HG02588 (cell line): ENCODE data around the gene GDPD4.
"Not testable (repeated sequence)": the region's sequence is repeated elsewhere in the genome, so short reads cannot be mapped to it uniquely, and the experiment has no call there.

Experiments
- ATAC-seq: cut with Tn5 transposase; IDR thresholded peaks from one replicate; pipeline ENCODE4 v1.9.1; 2021; ENCODE audit warnings: mild to moderate bottlenecking, moderate library complexity; ENCODE audit not compliant: unreplicated experiment

GDPD4 gene

GRCh38 chr11:77301510-77301909, at the start of gene GDPD4:
Gene GDPD4, minus strand, starts transcription at chr11:77301686. Its CDS starts 16,549 bp downstream, at chr11:77285137.
- ATAC-seq = no peak

GRCh38 chr11:77347948-77348347, 46.5 kb upstream of the GDPD4 start:
- no peak for ATAC-seq

GRCh38 chr11:77346906-77347603, 45.6 kb upstream of the GDPD4 start:
- no peak for ATAC-seq

- no peak for ATAC-seq
Observed at GRCh38 chr11:77345621-77346020, 44.1 kb upstream of the GDPD4 start.

GRCh38 chr11:77340501-77340900, 39.0 kb upstream of the GDPD4 start:
- ATAC-seq = no peak

- no peak for ATAC-seq
Observed at GRCh38 chr11:77332259-77332658, 30.8 kb upstream of the GDPD4 start.

DNA sequence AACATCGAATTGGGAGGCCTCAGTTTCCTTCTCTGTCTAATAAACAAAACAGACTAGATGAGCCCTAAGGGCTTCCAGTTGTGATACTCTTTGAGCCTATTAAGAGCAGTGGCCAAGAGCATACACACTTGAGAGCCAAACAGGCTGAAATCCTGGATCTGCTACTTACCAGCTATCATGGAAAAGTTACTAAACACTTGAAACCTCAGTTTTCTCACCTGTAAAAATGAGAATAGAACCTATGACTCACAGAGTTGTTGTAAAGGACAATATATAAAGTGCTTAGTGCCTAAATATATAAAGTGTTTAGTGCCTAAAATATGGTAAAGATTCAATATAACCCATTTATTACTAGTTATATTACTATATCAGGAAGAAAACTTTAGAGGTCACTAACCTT, 23.7 kb upstream of the GDPD4 start:
- no peak for ATAC-seq

- ATAC-seq = no peak
Observed at GRCh38 chr11:77324508-77324907, 23.0 kb upstream of the GDPD4 start.

DNA sequence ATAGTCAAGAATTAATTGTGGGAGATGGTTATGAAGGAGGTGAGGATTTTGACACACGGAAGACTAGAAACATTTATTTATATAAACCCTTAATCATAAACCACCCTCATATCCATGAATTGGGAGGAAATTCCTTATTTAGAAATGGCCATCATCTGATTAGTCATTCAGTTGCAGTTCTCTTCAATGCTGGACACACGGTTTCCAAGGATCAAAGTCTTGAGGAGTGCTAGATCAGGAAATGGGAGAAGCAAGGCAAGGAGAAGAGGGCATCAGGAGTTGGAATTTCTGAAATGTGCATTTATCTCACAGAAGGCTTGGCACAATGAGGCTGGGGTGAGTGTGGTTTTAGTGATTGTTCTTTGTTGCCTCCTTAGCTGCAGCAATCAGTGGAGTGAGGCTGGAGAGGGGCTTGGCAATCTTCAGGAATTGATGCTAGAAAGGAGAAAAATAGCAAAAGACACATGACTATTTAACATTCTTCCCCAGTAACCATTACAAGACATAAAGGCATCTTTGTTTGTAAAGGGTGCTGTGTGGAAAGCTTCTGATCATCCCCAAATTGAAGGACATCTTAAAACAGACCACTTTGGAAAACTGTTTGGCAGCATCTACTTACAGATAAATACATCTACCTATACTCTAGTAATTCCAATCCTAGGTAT, 21.6 kb upstream of the GDPD4 start:
- no peak for ATAC-seq

- no peak for ATAC-seq
Observed at GRCh38 chr11:77322506-77322905, 21.0 kb upstream of the GDPD4 start.

DNA sequence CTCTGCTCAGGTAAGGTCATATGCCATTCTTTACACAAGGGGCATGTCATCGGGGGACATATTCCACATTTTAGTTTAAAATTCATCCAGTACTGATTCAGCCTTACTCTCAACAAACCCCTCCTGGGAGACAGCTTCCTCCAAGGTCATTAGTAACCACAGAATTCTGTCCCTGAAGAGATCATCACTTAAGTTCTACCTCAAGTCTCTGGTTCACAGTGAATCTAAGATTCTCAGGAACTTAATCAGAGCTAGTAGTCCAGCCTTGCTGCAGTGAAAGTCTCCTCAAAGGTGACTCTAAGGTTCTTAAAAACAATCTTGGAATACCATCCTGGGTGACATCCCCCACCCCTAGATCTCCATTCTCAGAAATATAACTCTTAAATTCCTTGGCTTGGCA, 18.9 kb upstream of the GDPD4 start:
- no peak for ATAC-seq

DNA sequence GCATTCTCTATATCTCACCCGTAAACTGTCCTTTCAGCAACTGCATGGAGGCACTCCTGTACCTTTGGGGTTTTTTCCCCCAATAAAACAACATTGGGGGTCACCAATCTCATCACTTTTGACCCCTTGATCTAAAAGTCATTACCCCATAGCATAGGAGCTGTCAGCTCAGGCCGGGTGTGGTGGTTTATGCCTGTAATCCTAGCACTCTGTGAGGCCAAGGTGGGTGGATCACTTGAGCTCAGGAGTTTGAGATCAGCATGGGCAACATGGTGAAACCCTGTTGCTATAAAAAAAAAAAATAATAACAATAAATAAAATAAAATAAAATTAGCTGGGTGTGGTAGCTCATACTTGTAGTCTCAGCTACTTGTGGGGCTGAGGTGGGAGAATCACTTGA, 17.1 kb upstream of the GDPD4 start:
- ATAC-seq = no peak

- ATAC-seq = no peak
Observed at GRCh38 chr11:77316733-77317342, 15.4 kb upstream of the GDPD4 start.

DNA sequence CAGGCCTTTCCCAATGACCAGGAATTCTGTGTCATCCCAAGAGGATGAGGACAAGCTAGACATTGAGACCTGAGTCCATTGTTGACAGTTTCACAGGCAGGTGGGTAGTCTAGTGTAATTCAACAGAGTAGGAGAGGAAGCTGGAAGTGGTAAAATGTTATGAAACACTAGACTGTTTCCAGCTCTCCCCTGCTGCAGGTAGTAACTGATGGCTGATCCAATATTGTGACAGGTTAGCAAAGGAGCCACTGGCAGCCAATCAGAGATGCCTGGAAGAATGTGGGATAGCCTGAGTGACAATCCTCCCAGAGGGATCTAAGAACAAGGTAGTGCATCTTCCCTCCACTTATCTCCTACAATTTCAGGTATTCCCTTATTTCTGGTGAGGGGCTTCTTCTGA, 10.6 kb upstream of the GDPD4 start:
- ATAC-seq = no peak

GRCh38 chr11:77311701-77312100, 10.2 kb upstream of the GDPD4 start:
- no peak for ATAC-seq

- ATAC-seq = no peak
Observed at GRCh38 chr11:77310721-77311120, 9.2 kb upstream of the GDPD4 start.

- ATAC-seq = no peak
Observed at GRCh38 chr11:77309401-77310085, 8.1 kb upstream of the GDPD4 start.

DNA sequence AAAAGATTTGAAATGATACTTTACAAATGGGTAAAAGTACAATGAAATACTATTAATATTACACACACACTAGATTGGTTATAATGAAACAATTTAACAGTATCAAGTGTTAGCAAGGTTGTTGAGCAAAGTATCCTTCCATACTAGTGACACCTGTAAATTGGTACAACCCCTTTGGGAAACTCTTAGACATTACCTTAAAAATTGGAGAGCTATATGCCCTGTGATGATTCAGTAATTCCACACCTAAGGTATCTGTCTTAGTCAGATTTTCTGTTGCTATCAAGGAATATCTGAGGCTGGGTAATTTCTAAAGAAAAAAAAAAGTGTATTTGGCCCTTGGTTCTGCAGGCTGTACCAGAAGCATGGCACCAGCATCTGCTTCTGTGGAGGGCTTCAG, 7.4 kb upstream of the GDPD4 start:
- no peak for ATAC-seq

- no peak for ATAC-seq
Observed at GRCh38 chr11:77303328-77303727, 1.8 kb upstream of the GDPD4 start.

DNA sequence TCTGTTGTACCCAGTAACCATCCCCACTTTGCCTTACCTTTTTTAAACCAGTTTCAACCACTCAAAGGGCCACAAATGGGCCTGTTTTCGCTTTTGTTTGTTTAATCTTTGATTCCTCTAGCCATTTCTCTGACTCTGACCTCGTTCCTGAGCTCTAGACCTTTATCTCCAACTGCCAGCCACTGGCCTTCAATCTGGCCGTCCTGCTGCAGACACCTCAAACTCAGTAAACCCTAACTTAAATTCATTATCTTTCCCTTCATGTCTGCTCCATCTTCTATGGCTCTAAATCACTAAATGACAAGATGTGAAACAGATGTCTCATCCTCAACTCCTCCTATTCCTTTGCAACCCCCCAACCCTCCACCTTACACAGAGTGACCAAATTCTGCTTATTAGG, 1.3 kb upstream of the GDPD4 start:
- ATAC-seq = no peak

DNA sequence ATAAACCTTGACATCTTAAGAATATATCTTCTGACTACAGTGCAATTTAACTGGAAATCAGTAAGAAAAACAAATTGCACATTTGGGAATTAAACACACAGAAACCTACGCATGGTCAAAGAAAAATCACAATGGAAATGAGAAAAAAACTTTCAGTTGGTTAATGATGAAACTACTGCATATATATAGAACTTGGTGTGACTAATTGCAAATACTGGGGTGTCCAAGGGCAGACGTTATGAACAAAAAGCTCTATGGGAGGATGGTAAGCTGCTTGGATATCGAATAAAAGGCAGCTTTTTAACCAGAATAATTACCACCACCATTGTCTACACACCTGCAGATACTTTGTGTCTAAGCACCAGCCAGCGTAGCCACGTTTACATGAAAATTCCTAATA, 791 bp downstream of the GDPD4 start:
- no peak for ATAC-seq

GRCh38 chr11:77300028-77300427, 1.5 kb downstream of the GDPD4 start:
- not testable (repeated sequence) for ATAC-seq
